Measurements from ENCODE around the gene ZNF622.

Gene ZNF622

GRCh38 chr5:16427587-16427986 is 38.0 kb downstream of the ZNF622 start:
- no peak for DNase-seq

DNA sequence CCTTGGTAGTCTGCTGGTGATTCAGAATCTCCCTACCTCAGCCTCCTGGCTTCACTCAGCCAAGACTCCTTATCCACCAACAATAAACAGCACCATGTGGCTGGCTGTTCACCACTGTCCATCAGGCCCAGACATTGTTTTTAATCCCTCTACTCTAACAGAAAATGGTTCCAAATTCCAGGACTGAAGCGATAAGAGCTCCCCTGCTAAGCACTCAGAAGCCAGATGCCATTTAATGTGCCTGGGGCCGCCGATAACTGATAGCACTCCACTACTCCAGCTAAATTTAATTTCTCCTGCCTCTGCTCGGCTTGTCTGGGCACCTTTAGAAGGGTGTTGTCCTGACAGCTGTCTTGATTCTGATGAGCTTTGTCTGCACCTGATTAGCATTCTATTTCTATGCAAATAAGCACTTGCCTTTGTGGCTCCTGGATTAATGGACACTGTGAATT is 47.1 kb downstream of the ZNF622 start:
- no peak for DNase-seq

GRCh38 chr5:16417398-16418074 is 48.1 kb downstream of the ZNF622 start:
- no peak for DNase-seq

DNA sequence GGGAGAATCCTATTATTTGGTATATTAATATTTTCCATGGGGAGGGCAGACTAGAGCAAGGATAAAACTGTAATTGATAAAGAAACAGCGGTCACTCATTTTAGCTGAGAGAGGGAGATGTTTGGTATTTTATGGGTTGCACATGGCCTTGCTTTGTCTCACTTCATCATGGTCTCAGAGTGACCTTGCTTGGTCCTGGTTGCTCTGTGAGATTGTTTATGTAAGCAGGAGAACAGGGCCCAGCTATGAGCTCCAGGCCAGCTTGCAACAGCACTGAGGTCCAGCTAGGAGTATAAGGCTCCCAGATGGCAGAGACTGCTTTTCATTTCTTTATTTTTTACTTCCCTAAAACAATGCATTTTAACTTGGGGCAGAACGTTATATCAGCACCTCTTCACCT is 50.7 kb downstream of the ZNF622 start:
- DNase-seq = no peak

DNA sequence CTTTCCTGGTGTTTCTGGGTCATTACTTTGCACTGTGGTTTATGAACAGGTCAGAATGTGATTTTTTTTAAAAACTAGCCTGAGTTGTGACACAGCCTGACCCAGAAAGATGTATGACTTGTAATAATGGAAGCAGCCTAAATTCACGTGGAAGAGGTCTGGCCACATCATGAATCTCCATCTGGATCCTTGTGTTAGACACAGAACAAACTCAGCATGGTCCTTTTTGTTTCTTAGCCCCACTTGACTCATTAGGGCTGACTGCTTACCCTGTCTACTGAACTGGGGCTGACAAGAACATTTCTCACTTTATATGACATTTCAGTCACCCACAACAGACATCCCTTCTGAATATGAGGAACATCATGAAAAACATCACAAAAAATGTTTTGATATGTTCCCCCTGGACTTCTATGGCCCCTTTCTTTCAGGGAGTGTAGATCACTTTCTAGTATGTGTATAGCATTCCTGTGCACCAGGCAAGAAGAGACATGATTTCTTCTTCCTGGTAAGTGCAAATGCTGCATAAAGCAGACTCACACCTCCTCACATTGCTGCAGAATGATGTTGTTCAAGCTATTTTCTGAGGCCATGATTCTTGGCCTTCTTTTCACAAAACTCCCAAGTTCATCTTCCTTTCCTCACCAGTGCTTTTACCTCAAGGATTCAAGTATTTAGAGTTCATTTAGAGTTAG is 52.3 kb downstream of the ZNF622 start:
- no peak for DNase-seq

GRCh38 chr5:16412556-16412955 is 53.0 kb downstream of the ZNF622 start:
- DNase-seq = no peak

- DNase-seq = no peak
Measured at GRCh38 chr5:16411741-16412455, 53.7 kb downstream of the ZNF622 start.

DNA sequence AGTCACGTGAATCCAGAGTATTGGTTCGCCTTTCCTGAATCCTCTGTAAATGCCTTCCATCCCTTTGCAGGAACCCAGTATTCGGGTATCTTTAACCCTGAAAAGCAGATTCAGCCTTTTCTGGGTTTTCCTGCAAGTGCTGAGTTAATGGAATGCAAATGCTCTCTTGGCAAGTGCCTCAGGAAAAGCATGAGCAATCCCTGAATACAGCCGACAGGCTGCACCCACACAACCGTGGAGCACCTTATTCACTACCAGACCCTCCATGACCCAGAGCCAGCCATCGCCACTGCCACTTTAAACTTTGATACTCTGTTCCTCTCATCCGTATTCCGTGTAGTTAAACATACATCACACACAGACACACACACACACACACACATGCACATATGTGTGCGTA is 54.4 kb downstream of the ZNF622 start:
- DNase-seq = no peak

DNA sequence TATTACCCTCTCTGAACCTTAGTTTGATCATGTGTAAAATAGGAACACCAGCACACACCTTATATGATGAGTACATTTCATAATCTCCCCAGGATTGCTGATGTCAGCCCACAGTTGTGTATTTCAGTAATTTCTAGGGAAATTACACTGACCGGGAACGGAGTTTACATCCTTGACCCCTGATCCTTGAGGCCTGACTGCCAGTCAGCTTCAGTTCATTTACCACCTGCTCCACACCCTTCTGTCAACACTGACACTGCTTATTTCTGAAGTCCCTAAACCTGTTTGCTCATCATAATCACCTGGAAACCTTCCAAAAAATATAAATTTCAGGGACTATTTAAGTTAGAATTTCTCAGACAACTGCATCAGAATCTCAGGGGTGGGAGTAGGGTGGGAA is 55.3 kb downstream of the ZNF622 start:
- DNase-seq = no peak

GRCh38 chr5:16406630-16407029 is 59.0 kb downstream of the ZNF622 start:
- DNase-seq = peak; percentile 5

DNA sequence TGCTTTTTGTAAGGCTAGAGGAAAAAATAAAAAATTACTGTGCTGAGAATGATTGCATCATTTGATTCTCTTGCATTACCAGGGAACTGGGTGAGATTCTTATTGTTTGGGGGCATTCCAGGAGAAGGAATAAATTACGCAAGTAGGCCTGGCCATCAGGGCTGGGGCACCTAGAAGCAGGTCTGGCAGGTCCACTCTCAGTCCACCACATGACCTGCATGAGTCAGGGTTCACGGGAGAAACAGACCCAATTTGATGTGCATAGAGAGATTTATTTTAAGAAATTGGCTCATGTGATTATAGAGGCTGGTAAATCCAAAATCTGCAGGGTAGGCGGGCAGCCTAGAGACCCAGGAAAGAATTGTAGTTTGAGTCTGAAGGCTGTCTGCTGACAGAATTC is 59.6 kb downstream of the ZNF622 start:
- DNase-seq = no peak
